ENCODE data around the gene COL12A1.

DNA sequence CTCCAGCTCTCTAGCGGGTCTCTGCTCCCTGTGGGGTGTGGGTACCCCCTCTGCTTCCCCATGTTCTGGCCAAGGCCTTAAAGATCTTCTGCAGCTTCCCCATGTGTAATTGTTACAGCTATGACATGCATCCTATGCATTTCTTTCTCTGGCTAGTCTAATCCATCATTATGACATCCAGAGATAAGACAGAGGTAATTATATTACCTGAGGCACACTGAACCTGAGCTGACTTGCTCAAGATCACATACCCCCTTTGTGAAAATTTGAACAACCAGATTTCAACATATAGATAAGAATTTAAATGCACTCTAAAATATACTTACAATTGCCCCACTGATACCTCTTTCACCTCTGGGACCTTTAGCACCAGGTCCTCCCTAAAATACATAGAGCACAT is 102.4 kb downstream of the COL12A1 start:
- TF ChIP-seq ZNF331 (CRISPR knock-in tag; IDR thresholded peaks at IDR 0.05; ENCODE audit: low read depth) = no peak
- TF ChIP-seq, protein P1, sequence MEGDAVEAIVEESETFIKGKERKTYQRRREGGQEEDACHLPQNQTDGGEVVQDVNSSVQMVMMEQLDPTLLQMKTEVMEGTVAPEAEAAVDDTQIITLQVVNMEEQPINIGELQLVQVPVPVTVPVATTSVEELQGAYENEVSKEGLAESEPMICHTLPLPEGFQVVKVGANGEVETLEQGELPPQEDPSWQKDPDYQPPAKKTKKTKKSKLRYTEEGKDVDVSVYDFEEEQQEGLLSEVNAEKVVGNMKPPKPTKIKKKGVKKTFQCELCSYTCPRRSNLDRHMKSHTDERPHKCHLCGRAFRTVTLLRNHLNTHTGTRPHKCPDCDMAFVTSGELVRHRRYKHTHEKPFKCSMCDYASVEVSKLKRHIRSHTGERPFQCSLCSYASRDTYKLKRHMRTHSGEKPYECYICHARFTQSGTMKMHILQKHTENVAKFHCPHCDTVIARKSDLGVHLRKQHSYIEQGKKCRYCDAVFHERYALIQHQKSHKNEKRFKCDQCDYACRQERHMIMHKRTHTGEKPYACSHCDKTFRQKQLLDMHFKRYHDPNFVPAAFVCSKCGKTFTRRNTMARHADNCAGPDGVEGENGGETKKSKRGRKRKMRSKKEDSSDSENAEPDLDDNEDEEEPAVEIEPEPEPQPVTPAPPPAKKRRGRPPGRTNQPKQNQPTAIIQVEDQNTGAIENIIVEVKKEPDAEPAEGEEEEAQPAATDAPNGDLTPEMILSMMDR (conservative IDR thresholded peaks at IDR 0.05; ENCODE audit: low read depth in 2 of 2) = no peak
- TF ChIP-seq, protein P2, sequence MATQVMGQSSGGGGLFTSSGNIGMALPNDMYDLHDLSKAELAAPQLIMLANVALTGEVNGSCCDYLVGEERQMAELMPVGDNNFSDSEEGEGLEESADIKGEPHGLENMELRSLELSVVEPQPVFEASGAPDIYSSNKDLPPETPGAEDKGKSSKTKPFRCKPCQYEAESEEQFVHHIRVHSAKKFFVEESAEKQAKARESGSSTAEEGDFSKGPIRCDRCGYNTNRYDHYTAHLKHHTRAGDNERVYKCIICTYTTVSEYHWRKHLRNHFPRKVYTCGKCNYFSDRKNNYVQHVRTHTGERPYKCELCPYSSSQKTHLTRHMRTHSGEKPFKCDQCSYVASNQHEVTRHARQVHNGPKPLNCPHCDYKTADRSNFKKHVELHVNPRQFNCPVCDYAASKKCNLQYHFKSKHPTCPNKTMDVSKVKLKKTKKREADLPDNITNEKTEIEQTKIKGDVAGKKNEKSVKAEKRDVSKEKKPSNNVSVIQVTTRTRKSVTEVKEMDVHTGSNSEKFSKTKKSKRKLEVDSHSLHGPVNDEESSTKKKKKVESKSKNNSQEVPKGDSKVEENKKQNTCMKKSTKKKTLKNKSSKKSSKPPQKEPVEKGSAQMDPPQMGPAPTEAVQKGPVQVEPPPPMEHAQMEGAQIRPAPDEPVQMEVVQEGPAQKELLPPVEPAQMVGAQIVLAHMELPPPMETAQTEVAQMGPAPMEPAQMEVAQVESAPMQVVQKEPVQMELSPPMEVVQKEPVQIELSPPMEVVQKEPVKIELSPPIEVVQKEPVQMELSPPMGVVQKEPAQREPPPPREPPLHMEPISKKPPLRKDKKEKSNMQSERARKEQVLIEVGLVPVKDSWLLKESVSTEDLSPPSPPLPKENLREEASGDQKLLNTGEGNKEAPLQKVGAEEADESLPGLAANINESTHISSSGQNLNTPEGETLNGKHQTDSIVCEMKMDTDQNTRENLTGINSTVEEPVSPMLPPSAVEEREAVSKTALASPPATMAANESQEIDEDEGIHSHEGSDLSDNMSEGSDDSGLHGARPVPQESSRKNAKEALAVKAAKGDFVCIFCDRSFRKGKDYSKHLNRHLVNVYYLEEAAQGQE (IDR thresholded peaks at IDR 0.05; ENCODE audit: unreplicated experiment) = no peak
- no peak for TF ChIP-seq EZH2 (IDR thresholded peaks at IDR 0.05; ENCODE audit: low read depth, unreplicated experiment)
- TF ChIP-seq CREB1 (CRISPR knock-in tag; IDR thresholded peaks at IDR 0.05; ENCODE audit: low read depth) = no peak
- TF ChIP-seq STAT1 (IDR thresholded peaks at IDR 0.05; ENCODE audit: unreplicated experiment) = no peak
- no peak for TF ChIP-seq POLR2AphosphoS5 (IDR thresholded peaks at IDR 0.05; ENCODE audit: low read depth)
- no peak for TF ChIP-seq EZH2phosphoT487 (IDR thresholded peaks at IDR 0.05; ENCODE audit: unreplicated experiment)
- TF ChIP-seq, protein P3, sequence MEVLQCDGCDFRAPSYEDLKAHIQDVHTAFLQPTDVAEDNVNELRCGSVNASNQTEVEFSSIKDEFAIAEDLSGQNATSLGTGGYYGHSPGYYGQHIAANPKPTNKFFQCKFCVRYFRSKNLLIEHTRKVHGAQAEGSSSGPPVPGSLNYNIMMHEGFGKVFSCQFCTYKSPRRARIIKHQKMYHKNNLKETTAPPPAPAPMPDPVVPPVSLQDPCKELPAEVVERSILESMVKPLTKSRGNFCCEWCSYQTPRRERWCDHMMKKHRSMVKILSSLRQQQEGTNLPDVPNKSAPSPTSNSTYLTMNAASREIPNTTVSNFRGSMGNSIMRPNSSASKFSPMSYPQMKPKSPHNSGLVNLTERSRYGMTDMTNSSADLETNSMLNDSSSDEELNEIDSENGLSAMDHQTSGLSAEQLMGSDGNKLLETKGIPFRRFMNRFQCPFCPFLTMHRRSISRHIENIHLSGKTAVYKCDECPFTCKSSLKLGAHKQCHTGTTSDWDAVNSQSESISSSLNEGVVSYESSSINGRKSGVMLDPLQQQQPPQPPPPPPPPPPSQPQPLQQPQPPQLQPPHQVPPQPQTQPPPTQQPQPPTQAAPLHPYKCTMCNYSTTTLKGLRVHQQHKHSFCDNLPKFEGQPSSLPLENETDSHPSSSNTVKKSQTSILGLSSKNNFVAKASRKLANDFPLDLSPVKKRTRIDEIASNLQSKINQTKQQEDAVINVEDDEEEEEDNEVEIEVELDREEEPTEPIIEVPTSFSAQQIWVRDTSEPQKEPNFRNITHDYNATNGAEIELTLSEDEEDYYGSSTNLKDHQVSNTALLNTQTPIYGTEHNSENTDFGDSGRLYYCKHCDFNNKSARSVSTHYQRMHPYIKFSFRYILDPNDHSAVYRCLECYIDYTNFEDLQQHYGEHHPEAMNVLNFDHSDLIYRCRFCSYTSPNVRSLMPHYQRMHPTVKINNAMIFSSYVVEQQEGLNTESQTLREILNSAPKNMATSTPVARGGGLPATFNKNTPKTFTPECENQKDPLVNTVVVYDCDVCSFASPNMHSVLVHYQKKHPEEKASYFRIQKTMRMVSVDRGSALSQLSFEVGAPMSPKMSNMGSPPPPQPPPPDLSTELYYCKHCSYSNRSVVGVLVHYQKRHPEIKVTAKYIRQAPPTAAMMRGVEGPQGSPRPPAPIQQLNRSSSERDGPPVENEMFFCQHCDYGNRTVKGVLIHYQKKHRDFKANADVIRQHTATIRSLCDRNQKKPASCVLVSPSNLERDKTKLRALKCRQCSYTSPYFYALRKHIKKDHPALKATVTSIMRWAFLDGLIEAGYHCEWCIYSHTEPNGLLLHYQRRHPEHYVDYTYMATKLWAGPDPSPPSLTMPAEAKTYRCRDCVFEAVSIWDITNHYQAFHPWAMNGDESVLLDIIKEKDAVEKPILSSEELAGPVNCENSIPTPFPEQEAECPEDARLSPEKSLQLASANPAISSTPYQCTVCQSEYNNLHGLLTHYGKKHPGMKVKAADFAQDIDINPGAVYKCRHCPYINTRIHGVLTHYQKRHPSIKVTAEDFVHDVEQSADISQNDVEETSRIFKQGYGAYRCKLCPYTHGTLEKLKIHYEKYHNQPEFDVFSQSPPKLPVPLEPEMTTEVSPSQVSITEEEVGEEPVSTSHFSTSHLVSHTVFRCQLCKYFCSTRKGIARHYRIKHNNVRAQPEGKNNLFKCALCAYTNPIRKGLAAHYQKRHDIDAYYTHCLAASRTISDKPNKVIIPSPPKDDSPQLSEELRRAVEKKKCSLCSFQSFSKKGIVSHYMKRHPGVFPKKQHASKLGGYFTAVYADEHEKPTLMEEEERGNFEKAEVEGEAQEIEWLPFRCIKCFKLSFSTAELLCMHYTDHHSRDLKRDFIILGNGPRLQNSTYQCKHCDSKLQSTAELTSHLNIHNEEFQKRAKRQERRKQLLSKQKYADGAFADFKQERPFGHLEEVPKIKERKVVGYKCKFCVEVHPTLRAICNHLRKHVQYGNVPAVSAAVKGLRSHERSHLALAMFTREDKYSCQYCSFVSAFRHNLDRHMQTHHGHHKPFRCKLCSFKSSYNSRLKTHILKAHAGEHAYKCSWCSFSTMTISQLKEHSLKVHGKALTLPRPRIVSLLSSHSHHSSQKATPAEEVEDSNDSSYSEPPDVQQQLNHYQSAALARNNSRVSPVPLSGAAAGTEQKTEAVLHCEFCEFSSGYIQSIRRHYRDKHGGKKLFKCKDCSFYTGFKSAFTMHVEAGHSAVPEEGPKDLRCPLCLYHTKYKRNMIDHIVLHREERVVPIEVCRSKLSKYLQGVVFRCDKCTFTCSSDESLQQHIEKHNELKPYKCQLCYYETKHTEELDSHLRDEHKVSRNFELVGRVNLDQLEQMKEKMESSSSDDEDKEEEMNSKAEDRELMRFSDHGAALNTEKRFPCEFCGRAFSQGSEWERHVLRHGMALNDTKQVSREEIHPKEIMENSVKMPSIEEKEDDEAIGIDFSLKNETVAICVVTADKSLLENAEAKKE (CRISPR knock-in tag; IDR thresholded peaks at IDR 0.05) = no peak
- no peak for TF ChIP-seq JUNB (IDR thresholded peaks at IDR 0.05; ENCODE audit: unreplicated experiment)
